ENCODE measurements around the gene HCK.

DNA sequence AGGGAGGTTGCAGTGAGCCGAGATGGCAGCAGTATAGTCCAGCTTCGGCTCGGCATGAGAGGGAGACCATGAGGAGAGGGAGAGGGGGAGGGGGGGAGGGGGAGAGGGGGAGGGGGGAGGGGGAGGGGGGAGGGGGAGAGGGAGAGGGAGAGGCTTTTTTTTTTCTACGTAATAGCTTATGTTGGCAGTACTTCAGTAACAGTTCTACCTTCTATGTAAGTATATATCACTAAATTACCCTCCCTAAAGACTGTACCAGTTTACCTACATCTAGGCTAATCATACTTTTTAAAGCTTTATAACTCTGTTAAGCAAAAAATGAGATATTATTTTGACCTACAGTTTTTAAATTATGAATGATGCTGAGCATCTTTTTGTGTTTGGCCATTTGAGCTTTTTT, 71.0 kb downstream of the HCK start:
- TF ChIP-seq, protein P1, sequence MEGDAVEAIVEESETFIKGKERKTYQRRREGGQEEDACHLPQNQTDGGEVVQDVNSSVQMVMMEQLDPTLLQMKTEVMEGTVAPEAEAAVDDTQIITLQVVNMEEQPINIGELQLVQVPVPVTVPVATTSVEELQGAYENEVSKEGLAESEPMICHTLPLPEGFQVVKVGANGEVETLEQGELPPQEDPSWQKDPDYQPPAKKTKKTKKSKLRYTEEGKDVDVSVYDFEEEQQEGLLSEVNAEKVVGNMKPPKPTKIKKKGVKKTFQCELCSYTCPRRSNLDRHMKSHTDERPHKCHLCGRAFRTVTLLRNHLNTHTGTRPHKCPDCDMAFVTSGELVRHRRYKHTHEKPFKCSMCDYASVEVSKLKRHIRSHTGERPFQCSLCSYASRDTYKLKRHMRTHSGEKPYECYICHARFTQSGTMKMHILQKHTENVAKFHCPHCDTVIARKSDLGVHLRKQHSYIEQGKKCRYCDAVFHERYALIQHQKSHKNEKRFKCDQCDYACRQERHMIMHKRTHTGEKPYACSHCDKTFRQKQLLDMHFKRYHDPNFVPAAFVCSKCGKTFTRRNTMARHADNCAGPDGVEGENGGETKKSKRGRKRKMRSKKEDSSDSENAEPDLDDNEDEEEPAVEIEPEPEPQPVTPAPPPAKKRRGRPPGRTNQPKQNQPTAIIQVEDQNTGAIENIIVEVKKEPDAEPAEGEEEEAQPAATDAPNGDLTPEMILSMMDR (IDR thresholded peaks at IDR 0.05), result no peak
- TF ChIP-seq ESRRA (IDR thresholded peaks at IDR 0.05; ENCODE audit: borderline replicate concordance, low read length) (no peak), EP300 (IDR thresholded peaks at IDR 0.05) (no peak), POLR2A (IDR thresholded peaks at IDR 0.05; ENCODE audit: low read length) (no peak), RAD21 (conservative IDR thresholded peaks at IDR 0.05 in 1 of 2, IDR thresholded peaks at IDR 0.05 in 1 of 2) (no peak), GATA3 (IDR thresholded peaks at IDR 0.05; ENCODE audit: borderline replicate concordance) (no peak), RCOR1 (IDR thresholded peaks at IDR 0.05; ENCODE audit: low read depth, low read length) (no peak), CHD2 (IDR thresholded peaks at IDR 0.05; ENCODE audit: low read length, partially characterized antibody) (no peak), CHD4 (IDR thresholded peaks at IDR 0.05; ENCODE audit: borderline replicate concordance) (no peak), RFX5 (IDR thresholded peaks at IDR 0.05) (no peak)
- TF ChIP-seq, protein P2, sequence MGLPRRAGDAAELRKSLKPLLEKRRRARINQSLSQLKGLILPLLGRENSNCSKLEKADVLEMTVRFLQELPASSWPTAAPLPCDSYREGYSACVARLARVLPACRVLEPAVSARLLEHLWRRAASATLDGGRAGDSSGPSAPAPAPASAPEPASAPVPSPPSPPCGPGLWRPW (IDR thresholded peaks at IDR 0.05), result no peak
